Endothelial cell of umbilical vein (primary cell): Measurements from ENCODE around the gene LIN7C. TPM values are rescaled to one million over a fixed set of nuclear protein-coding genes. Genes with fewer than 3 reads are reported as not detected.

Experiments
- BruUV-seq: library from RNA; stranded (reverse); fragments of 400-500 nt; replicated peaks from 2 replicates; lab custom pipeline; 2021; lab: Mats Ljungman, UMichigan
- CTCF ChIA-PET: fragments of 300-600, 350-600 bp; sonication (Branson Sonifier 250); formaldehyde crosslinking; loops from one replicate; lab custom pipeline; 2021; ENCODE audit warnings: antibody characterized with exemption, inconsistent platforms; lab: Charles Lee
- POLR2A ChIA-PET: fragments of 300-600, 350-600 bp; sonication (Branson Sonifier 250); formaldehyde crosslinking; loops from one replicate; lab custom pipeline; 2021; ENCODE audit warnings: antibody characterized with exemption, inconsistent platforms; lab: Charles Lee
- DNase-seq: peaks from one replicate; pipeline ENCODE4 v3.0.0-alpha.2; 2011; ENCODE audit warnings: low read depth, low spot score
- FAIRE-seq: peaks from 2 replicates; lab custom pipeline; 2011; peaks lifted over from hg19 to GRCh38; lab: Jason Lieb, UNC
- H2AFZ ChIP-seq: 2 replicates; pipeline ENCODE4 v1.6.0; 2012; ENCODE audit warnings: low read depth, low read length, control low read depth, inconsistent platforms
- H3K27ac ChIP-seq: 2 replicates; pipeline ENCODE4 v1.5.1; 2011; ENCODE audit warnings: low read depth, mild to moderate bottlenecking, control low read depth, low read length, moderate library complexity; ENCODE audit not compliant: insufficient read depth
- H3K27me3 ChIP-seq, 2 experiments: 2 replicates each; pipeline versions ENCODE4 v1.6.0 to v1.6.1; 2011; ENCODE audit warnings: low read length in 2 of 2, mixed read lengths in 1 of 2; ENCODE audit not compliant: control insufficient read depth in 2 of 2, insufficient read depth in 2 of 2
- H3K36me3 ChIP-seq, 2 experiments: 2 replicates in 1 of 2; 3 replicates in 1 of 2; pipeline ENCODE4 v1.5.1; 2011; ENCODE audit warnings: low read length in 2 of 2, mild to moderate bottlenecking in 1 of 2, moderate library complexity in 1 of 2; ENCODE audit not compliant: control insufficient read depth in 2 of 2, insufficient read depth in 2 of 2; ENCODE audit errors: extremely low read depth in 1 of 2
- H3K4me1 ChIP-seq: 3 replicates; pipeline ENCODE4 v1.5.1; 2011; ENCODE audit warnings: mild to moderate bottlenecking, low read length; ENCODE audit not compliant: control insufficient read depth, insufficient read depth; ENCODE audit errors: extremely low read depth
- H3K4me2 ChIP-seq: 2 replicates; pipeline ENCODE4 v1.6.1; 2011; ENCODE audit warnings: low read length, control low read depth, mixed read lengths; ENCODE audit not compliant: insufficient read depth
- H3K4me3 ChIP-seq, 3 experiments: fragments of 200-600 bp in 1 of 3; sonication (generic), shearing (Covaris generic) in 1 of 3; replicated peaks in 1 of 3; 2 replicates each; pipeline ENCODE4 v1.5.1; 2011 to 2016; ENCODE audit warnings: control low read depth in 3 of 3, low read length in 3 of 3, mild to moderate bottlenecking in 2 of 3, inconsistent platforms in 1 of 3, low read depth in 1 of 3, moderate library complexity in 1 of 3; ENCODE audit not compliant: insufficient read depth in 1 of 3
- H3K79me2 ChIP-seq: 2 replicates; pipeline ENCODE4 v1.6.0; 2012; ENCODE audit warnings: low read length, inconsistent platforms; ENCODE audit not compliant: control insufficient read depth, insufficient read depth
- H3K9ac ChIP-seq: replicated peaks from 2 replicates; pipeline ENCODE3; 2011; ENCODE audit warnings: low read length, control low read depth; ENCODE audit not compliant: insufficient read depth; ENCODE audit errors: extremely low read depth
- H3K9me1 ChIP-seq: replicated peaks from 3 replicates; pipeline ENCODE4 v1.6.0; 2011; ENCODE audit warnings: mild to moderate bottlenecking, low read length; ENCODE audit not compliant: control insufficient read depth, insufficient read depth; ENCODE audit errors: extremely low read depth
- H3K9me3 ChIP-seq: replicated peaks from 2 replicates; pipeline ENCODE4 v1.5.1; 2012; ENCODE audit warnings: low read length, inconsistent platforms; ENCODE audit not compliant: control insufficient read depth, insufficient read depth
- H4K20me1 ChIP-seq: replicated peaks from 2 replicates; pipeline ENCODE3; 2011; ENCODE audit warnings: mild to moderate bottlenecking, low read length; ENCODE audit not compliant: control insufficient read depth, insufficient read depth; ENCODE audit errors: extremely low read depth
- CTCF ChIP-seq, 2 donors: IDR thresholded peaks; 1 replicate in 1 of 2; 2 replicates in 1 of 2; pipeline ENCODE4 v1.5.1; 2011; ENCODE audit warnings: low read length in 2 of 2, mild to moderate bottlenecking in 2 of 2, moderate library complexity in 2 of 2, control low read depth in 1 of 2, inconsistent platforms in 1 of 2, low read depth in 1 of 2; ENCODE audit not compliant: insufficient read depth in 1 of 2; ENCODE audit errors: extremely low read depth in 1 of 2
- EZH2 ChIP-seq: IDR thresholded peaks from 2 replicates; pipeline ENCODE4 v1.6.1; 2012; ENCODE audit warnings: borderline replicate concordance, low read depth, mild to moderate bottlenecking, moderate library complexity, low read length, inconsistent platforms; ENCODE audit not compliant: severe bottlenecking
- FOS ChIP-seq: IDR thresholded peaks from 2 replicates; pipeline ENCODE4 v1.6.1; 2011; ENCODE audit warnings: mild to moderate bottlenecking, low read length, moderate library complexity, borderline replicate concordance; ENCODE audit not compliant: insufficient read depth
- GATA2 ChIP-seq: IDR thresholded peaks from 2 replicates; pipeline ENCODE4 v1.7.0; 2011; ENCODE audit warnings: low read depth, mild to moderate bottlenecking, moderate library complexity, mixed read lengths, low read length; ENCODE audit not compliant: insufficient read length, insufficient read depth
- JUN ChIP-seq: IDR thresholded peaks from 2 replicates; pipeline ENCODE4 v1.6.1; 2011; ENCODE audit warnings: borderline replicate concordance, low read depth; ENCODE audit not compliant: insufficient read length, insufficient read depth
- MAX ChIP-seq: IDR thresholded peaks from 2 replicates; pipeline ENCODE4 v1.6.1; 2011; ENCODE audit not compliant: insufficient read depth, insufficient read length
- MYC ChIP-seq: IDR thresholded peaks from one replicate; pipeline ENCODE4 v1.6.1; 2011; ENCODE audit warnings: mild to moderate bottlenecking, low read depth, low read length
- POLR2A ChIP-seq: IDR thresholded peaks from 2 replicates; pipeline ENCODE4 v1.6.1; 2012; ENCODE audit warnings: low read depth, mild to moderate bottlenecking, control low read depth, low read length
- POLR2AphosphoS5 ChIP-seq: IDR thresholded peaks from 2 replicates; pipeline ENCODE4 v1.6.1; 2012; ENCODE audit warnings: low read depth, mild to moderate bottlenecking, control low read depth, low read length, moderate library complexity; ENCODE audit not compliant: insufficient read depth
- dilution Hi-C: fragments of 300-500 bp; cut with MboI; formaldehyde crosslinking; loops from one replicate; pipeline ENCODE4 v1.15.0; 2019; ENCODE audit warnings: low sequenced_read_pairs; ENCODE audit not compliant: extremely low pct_ligation_motif_present
- intact Hi-C: fragments of 100-400 bp; cut with micrococcal nuclease; formaldehyde crosslinking; loops from one replicate; pipeline ENCODE4 v1.10.0; 2022
- polyA plus RNA-seq, 4 experiments: library from polyadenylated mRNA; depleted of rRNA in 3 of 4; stranded (reverse) in 3 of 4; unstranded in 1 of 4; fragments of >200 nt; gene quantifications; 2 replicates each; pipeline versions ENCODE4 v1.2.1 to v1.2.3, GENCODE V29; 2011 to 2012; ENCODE audit warnings: missing spikeins in 1 of 4
- total RNA-seq: library from RNA; stranded (reverse); gene quantifications from 2 replicates; pipeline ENCODE4 v1.2.3, GENCODE V29; 2021

Gene LIN7C
- total and polyA plus RNA-seq, 2 donors (not counting 3 experiments of a cell fraction or from before 2014, with no cell fraction given) = 7.1 to 24.9 TPM

DNA sequence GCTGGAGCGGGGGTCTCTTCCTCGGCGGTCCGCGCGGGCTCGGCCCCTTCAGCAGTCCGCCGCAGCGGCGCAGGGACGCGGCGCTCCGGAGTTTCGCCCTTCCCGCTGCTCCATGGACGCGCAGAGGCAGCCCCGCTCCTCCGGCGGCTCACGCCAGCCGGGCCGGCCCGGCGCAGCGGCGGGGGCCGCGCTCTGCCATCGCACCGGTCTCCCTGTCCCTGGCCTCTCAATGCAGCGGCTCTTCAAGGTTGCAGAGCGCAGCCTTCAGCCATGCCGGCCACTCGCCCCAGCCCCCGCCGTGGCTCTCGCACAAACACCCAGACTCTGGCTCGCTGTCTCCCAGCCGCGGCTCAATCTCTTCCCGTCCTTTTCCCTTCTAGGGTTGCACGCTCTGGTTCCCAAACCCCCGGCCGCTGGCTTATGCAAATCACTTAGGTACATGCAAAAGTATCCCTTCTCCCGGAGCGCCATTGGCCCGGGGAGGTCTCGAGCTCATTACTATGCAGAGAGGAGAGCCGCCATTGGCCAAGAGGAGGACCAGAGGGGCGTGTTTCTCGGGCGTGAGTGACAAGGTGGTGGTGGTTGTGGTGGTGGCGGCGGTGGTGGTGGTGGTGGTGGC, 34.1 kb downstream of the LIN7C start, which contains the start of gene LGR4:
Gene LGR4 (minus strand): TSS at position 393 of the 619 bp plus-strand sequence. CDS start 488 bp downstream, outside the sequence.
- Histone ChIP-seq H4K20me1 (no peaks in the 10 kb centered on the region), H3K79me2 (no peaks in the 10 kb centered on the region), H3K9me1 (no peaks in the 10 kb centered on the region), H2AFZ (peak within 1 kb of the TSS; percentile 99), H3K36me3 (no peaks in the 10 kb centered on the region), H3K9ac (peak within 1 kb of the TSS; percentile 59), H3K27me3 (peaks cover 0 to 2% of the 10 kb centered on the region in 2 experiments), H3K9me3 (no peaks in the 10 kb centered on the region), H3K4me1 (peaks cover 14% of the 10 kb centered on the region), H3K27ac (no peak within 1 kb of the TSS), H3K4me2 (peak within 1 kb of the TSS; percentile 86), H3K4me3 (peak within 1 kb of the TSS; percentile 44 to 94 (median 73))
- DNase-seq = peak; percentile 96
- FAIRE-seq = peak; percentile 89
- ChIA-PET CTCF (interaction anchor here (0.6 to 6.3 kb wide), 10 partner anchors 11 to 288 kb away, joined by 3 to 63 read pairs (median 5); no protein-coding TSS in a partner anchor), POLR2A (interaction anchor here (0.5 to 1.0 kb wide), 2 partner anchors 13 to 190 kb away, joined by 4 read pairs; no protein-coding TSS in a partner anchor)
- BruUV-seq = no TSS peak
- dilution Hi-C loops (no loop called here), intact Hi-C loops (loop anchor here (2.0 kb wide), 2 partner anchors 110 to 190 kb away; partner anchors contain the start of gene CCDC34)
- TF ChIP-seq EZH2 (peak; percentile 8), MYC (no peak), POLR2A (peak; percentile 52)

GRCh38 chr11:27471589-27472397, 34.8 kb downstream of the LIN7C start:
- dilution Hi-C loops (no loop called here), intact Hi-C loops (loop anchor here (2.0 kb wide), 2 partner anchors 109 to 189 kb away; partner anchors contain the start of gene CCDC34)
- Histone ChIP-seq H3K4me3 (peak overlapping the region; percentile 44 to 94 (median 73)), H3K27ac (no peak overlapping the region), H3K9ac (peak overlapping the region; percentile 59), H4K20me1 (no peaks in the 10 kb centered on the region), H3K4me2 (peak overlapping the region; percentile 86), H3K4me1 (peaks cover 15% of the 10 kb centered on the region), H3K9me3 (no peaks in the 10 kb centered on the region), H3K79me2 (no peaks in the 10 kb centered on the region), H2AFZ (peak overlapping the region; percentile 99), H3K36me3 (no peaks in the 10 kb centered on the region), H3K9me1 (no peaks in the 10 kb centered on the region), H3K27me3 (peaks cover 0 to 2% of the 10 kb centered on the region in 2 experiments)
- no TSS peak for BruUV-seq
- ChIA-PET POLR2A (interaction anchor here (0.5 to 1.0 kb wide), 2 partner anchors 13 to 190 kb away, joined by 4 read pairs; no protein-coding TSS in a partner anchor), CTCF (interaction anchor here (1.0 to 6.3 kb wide), 7 partner anchors 11 to 263 kb away, joined by 4 to 63 read pairs (median 5); no protein-coding TSS in a partner anchor)
- FAIRE-seq (peak; percentile 18), DNase-seq (peak; percentile 11)
- no peak for TF ChIP-seq MAX
- no peak for TF ChIP-seq GATA2
- TF ChIP-seq EZH2 = no peak
- no peak for TF ChIP-seq JUN
- TF ChIP-seq FOS = no peak
- TF ChIP-seq MYC = no peak
- no peak for TF ChIP-seq POLR2AphosphoS5
- no peak for TF ChIP-seq CTCF (IDR thresholded peaks at IDR 0.05; ENCODE audit: extremely low read depth in 1 of 2, insufficient read depth in 1 of 2, low read depth in 1 of 2, low read length in 2 of 2)
- no peak for TF ChIP-seq POLR2A
